ENCODE measurements around the gene SNRPD1. TPM values are rescaled to one million over a fixed set of nuclear protein-coding genes. Genes with fewer than 3 reads are reported as not detected.
"Not testable (repeated sequence)": the region's sequence is repeated elsewhere in the genome, so short reads cannot be mapped to it uniquely, and the experiment has no call there.

SNRPD1 gene
- total RNA-seq, 1 experiment from 2014 or later: 112 TPM

- TF ChIP-seq, protein P1, sequence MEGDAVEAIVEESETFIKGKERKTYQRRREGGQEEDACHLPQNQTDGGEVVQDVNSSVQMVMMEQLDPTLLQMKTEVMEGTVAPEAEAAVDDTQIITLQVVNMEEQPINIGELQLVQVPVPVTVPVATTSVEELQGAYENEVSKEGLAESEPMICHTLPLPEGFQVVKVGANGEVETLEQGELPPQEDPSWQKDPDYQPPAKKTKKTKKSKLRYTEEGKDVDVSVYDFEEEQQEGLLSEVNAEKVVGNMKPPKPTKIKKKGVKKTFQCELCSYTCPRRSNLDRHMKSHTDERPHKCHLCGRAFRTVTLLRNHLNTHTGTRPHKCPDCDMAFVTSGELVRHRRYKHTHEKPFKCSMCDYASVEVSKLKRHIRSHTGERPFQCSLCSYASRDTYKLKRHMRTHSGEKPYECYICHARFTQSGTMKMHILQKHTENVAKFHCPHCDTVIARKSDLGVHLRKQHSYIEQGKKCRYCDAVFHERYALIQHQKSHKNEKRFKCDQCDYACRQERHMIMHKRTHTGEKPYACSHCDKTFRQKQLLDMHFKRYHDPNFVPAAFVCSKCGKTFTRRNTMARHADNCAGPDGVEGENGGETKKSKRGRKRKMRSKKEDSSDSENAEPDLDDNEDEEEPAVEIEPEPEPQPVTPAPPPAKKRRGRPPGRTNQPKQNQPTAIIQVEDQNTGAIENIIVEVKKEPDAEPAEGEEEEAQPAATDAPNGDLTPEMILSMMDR (IDR thresholded peaks at IDR 0.05; ENCODE audit: unreplicated experiment): no peak
- peaks cover 57% of the 10 kb centered on the region for H3K36me3 Mint-ChIP-seq (ENCODE audit: insufficient read depth, unreplicated experiment)
- no TSS peak for BruUV-seq (replicated peaks)
- intact Hi-C loops (cut with micrococcal nuclease; ENCODE audit: unreplicated experiment): no loop called here
- no peak overlapping the region for H3K4me3 Mint-ChIP-seq (ENCODE audit: low read depth, unreplicated experiment)
- no peak for DNase-seq
- no peak overlapping the region for H3K27ac Mint-ChIP-seq (ENCODE audit: unreplicated experiment)
- H3K27me3 Mint-ChIP-seq (ENCODE audit: unreplicated experiment): no peaks in the 10 kb centered on the region
- CTCF ChIA-PET: no interaction called here
- no peaks in the 10 kb centered on the region for H3K4me1 Mint-ChIP-seq (ENCODE audit: low read depth, unreplicated experiment)
- no peaks in the 10 kb centered on the region for H3K9me3 Mint-ChIP-seq (ENCODE audit: low read depth, unreplicated experiment)
These were observed 20.3 kb downstream of the SNRPD1 start for GRCh38 chr18:21632393-21632792.

- Mint-ChIP-seq H3K4me3 (ENCODE audit: low read depth, unreplicated experiment) (no peak overlapping the region), H3K9me3 (ENCODE audit: low read depth, unreplicated experiment) (no peaks in the 10 kb centered on the region), H3K27ac (ENCODE audit: unreplicated experiment) (no peak overlapping the region), H3K36me3 (ENCODE audit: insufficient read depth, unreplicated experiment) (peaks cover 45% of the 10 kb centered on the region), H3K27me3 (ENCODE audit: unreplicated experiment) (no peaks in the 10 kb centered on the region), H3K4me1 (ENCODE audit: low read depth, unreplicated experiment) (peaks cover 13% of the 10 kb centered on the region)
- no TSS peak for BruUV-seq (replicated peaks)
- TF ChIP-seq, protein P1 (IDR thresholded peaks at IDR 0.05; ENCODE audit: unreplicated experiment): no peak
- CTCF ChIA-PET: interaction anchor here (0.6 kb wide), 1 partner anchor 414 kb away, joined by 3 read pairs; no protein-coding TSS in a partner anchor
- DNase-seq: no peak
- intact Hi-C loops (cut with micrococcal nuclease; ENCODE audit: unreplicated experiment): no loop called here
These were observed 22.6 kb downstream of the SNRPD1 start for GRCh38 chr18:21634588-21635199.

DNA sequence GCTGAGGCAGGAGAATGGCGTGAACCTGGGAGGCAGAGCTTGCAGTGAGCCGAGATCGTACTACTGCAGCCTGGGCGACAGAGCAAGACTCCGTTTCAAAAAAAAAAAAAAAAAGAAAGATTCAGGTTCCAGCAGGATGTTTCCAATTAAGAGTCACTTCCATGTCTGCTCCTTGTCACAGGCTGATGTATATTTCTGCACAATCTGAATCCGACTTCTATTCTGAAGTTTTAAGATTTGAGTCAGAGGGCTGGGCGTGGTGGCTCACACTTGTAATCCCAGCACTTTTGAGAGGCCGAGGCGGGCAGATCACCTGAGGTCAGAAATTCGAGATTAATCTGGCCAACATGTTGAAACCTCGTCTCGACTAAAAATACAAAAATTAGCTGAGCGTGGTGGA lies 24.7 kb downstream of the SNRPD1 start:
- TF ChIP-seq, protein P1 (IDR thresholded peaks at IDR 0.05; ENCODE audit: unreplicated experiment): no peak
- CTCF ChIA-PET: no interaction called here
- intact Hi-C loops (cut with micrococcal nuclease; ENCODE audit: unreplicated experiment): no loop called here
- H3K9me3 Mint-ChIP-seq (ENCODE audit: low read depth, unreplicated experiment): no peaks in the 10 kb centered on the region
- peaks cover 43% of the 10 kb centered on the region for H3K36me3 Mint-ChIP-seq (ENCODE audit: insufficient read depth, unreplicated experiment)
- H3K27ac Mint-ChIP-seq (ENCODE audit: unreplicated experiment): no peak overlapping the region
- BruUV-seq (replicated peaks): no TSS peak
- no peak overlapping the region for H3K4me3 Mint-ChIP-seq (ENCODE audit: low read depth, unreplicated experiment)
- H3K27me3 Mint-ChIP-seq (ENCODE audit: unreplicated experiment): no peaks in the 10 kb centered on the region
- DNase-seq: no peak
- H3K4me1 Mint-ChIP-seq (ENCODE audit: low read depth, unreplicated experiment): peaks cover 13% of the 10 kb centered on the region

- Mint-ChIP-seq H3K36me3 (ENCODE audit: insufficient read depth, unreplicated experiment) (peaks cover 43% of the 10 kb centered on the region), H3K4me3 (ENCODE audit: low read depth, unreplicated experiment) (no peak overlapping the region), H3K4me1 (ENCODE audit: low read depth, unreplicated experiment) (peaks cover 13% of the 10 kb centered on the region), H3K27me3 (ENCODE audit: unreplicated experiment) (no peaks in the 10 kb centered on the region), H3K9me3 (ENCODE audit: low read depth, unreplicated experiment) (no peaks in the 10 kb centered on the region), H3K27ac (ENCODE audit: unreplicated experiment) (peak overlapping the region; percentile 7)
- TF ChIP-seq, protein P1 (IDR thresholded peaks at IDR 0.05; ENCODE audit: unreplicated experiment): no peak
- no peak for DNase-seq
- no TSS peak for BruUV-seq (replicated peaks)
- intact Hi-C loops (cut with micrococcal nuclease; ENCODE audit: unreplicated experiment): no loop called here
- CTCF ChIA-PET: no interaction called here
These were observed 26.7 kb downstream of the SNRPD1 start for GRCh38 chr18:21638822-21639221.

DNA sequence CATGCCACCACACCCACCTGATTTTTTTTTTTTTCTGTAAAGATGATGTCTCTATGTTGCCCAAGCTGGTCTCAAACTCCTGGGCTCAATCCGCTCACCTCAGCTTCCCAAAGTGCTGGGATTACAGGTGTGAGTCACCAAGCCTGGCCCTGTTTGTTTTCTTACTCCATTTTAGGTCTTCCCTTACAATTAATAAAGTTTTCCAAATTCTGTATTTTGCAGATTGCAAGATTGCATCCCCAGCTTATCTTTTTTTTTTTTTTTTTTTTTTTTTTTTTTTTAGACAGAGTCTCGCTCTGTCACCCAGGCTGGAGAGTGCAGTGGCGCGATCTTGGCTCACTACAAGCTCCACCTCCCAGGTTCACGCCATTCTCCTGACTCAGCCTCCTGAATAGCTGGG lies 28.3 kb downstream of the SNRPD1 start:
- H3K27me3 Mint-ChIP-seq (ENCODE audit: unreplicated experiment); H3K4me3 Mint-ChIP-seq (ENCODE audit: low read depth, unreplicated experiment); H3K27ac Mint-ChIP-seq (ENCODE audit: unreplicated experiment); DNase-seq; H3K9me3 Mint-ChIP-seq (ENCODE audit: low read depth, unreplicated experiment); intact Hi-C loops (cut with micrococcal nuclease; ENCODE audit: unreplicated experiment); BruUV-seq (replicated peaks): not testable (repeated sequence)
- Mint-ChIP-seq H3K36me3 (ENCODE audit: insufficient read depth, unreplicated experiment) (peaks cover 37% of the 10 kb centered on the region), H3K4me1 (ENCODE audit: low read depth, unreplicated experiment) (peaks cover 13% of the 10 kb centered on the region)
- CTCF ChIA-PET: interaction anchor here (0.6 kb wide), 1 partner anchor 12 kb away, joined by 5 read pairs; no protein-coding TSS in a partner anchor
